ENCODE data around the gene KASH5.

Gene KASH5

GRCh38 chr19:49438261-49438660 lies 50.2 kb downstream of the KASH5 start:
- H3K79me2 ChIP-seq (ENCODE audit: control insufficient read depth, low read length) = no peaks in the 10 kb centered on the region
- H3F3A ChIP-seq (ENCODE audit: control insufficient read depth, insufficient read depth) = no peaks in the 10 kb centered on the region
- no peaks in the 10 kb centered on the region for H3K9me2 ChIP-seq (replicated peaks; ENCODE audit: control insufficient read depth, low read length)
- H3K4me1 ChIP-seq (ENCODE audit: control insufficient read depth, low read length) = peaks cover 21% of the 10 kb centered on the region
- H3K36me3 ChIP-seq (ENCODE audit: control insufficient read depth, low read length) = no peaks in the 10 kb centered on the region
- TF ChIP-seq CTCF (IDR thresholded peaks at IDR 0.05; ENCODE audit: low read depth, low read length, poor library complexity, severe bottlenecking) (no peak), EZH2phosphoT487 (IDR thresholded peaks at IDR 0.05; ENCODE audit: borderline replicate concordance, low read length) (no peak)
- H3K4me2 ChIP-seq (ENCODE audit: low read length) = no peak overlapping the region
- peaks cover 56% of the 10 kb centered on the region for H3K27me3 ChIP-seq (ENCODE audit: control insufficient read depth, low read length)
- no peaks in the 10 kb centered on the region for H3K9me3 ChIP-seq (ENCODE audit: control insufficient read depth, insufficient read depth, low read length)
- no peak overlapping the region for H3K4me3 ChIP-seq (ENCODE audit: low read length)
- H4K20me1 ChIP-seq (ENCODE audit: control insufficient read depth, insufficient read depth, low read depth, low read length) = no peaks in the 10 kb centered on the region
- no peak overlapping the region for H3K27ac ChIP-seq (ENCODE audit: low read depth, low read length)

GRCh38 chr19:49439836-49440235 lies 51.8 kb downstream of the KASH5 start:
- Histone ChIP-seq H3K4me1 (ENCODE audit: control insufficient read depth, low read length) (peaks cover 28% of the 10 kb centered on the region), H3K79me2 (ENCODE audit: control insufficient read depth, low read length) (no peaks in the 10 kb centered on the region), H3K9me2 (replicated peaks; ENCODE audit: control insufficient read depth, low read length) (no peaks in the 10 kb centered on the region), H4K20me1 (ENCODE audit: control insufficient read depth, insufficient read depth, low read depth, low read length) (no peaks in the 10 kb centered on the region), H3K4me2 (ENCODE audit: low read length) (no peak overlapping the region), H3K4me3 (ENCODE audit: low read length) (no peak overlapping the region), H3F3A (ENCODE audit: control insufficient read depth, insufficient read depth) (peaks cover 3% of the 10 kb centered on the region), H3K27ac (ENCODE audit: low read depth, low read length) (no peak overlapping the region), H3K9me3 (ENCODE audit: control insufficient read depth, insufficient read depth, low read length) (no peaks in the 10 kb centered on the region), H3K27me3 (ENCODE audit: control insufficient read depth, low read length) (peaks cover 56% of the 10 kb centered on the region), H3K36me3 (ENCODE audit: control insufficient read depth, low read length) (no peaks in the 10 kb centered on the region)
- TF ChIP-seq EZH2phosphoT487 (IDR thresholded peaks at IDR 0.05; ENCODE audit: borderline replicate concordance, low read length) = no peak
- no peak for TF ChIP-seq CTCF (IDR thresholded peaks at IDR 0.05; ENCODE audit: low read depth, low read length, poor library complexity, severe bottlenecking)

- no peaks in the 10 kb centered on the region for H3K36me3 ChIP-seq (ENCODE audit: control insufficient read depth, low read length)
- TF ChIP-seq EZH2phosphoT487 (IDR thresholded peaks at IDR 0.05; ENCODE audit: borderline replicate concordance, low read length) = peak; percentile 70; the same call in 1 of the 2 replicates
- TF ChIP-seq CTCF (IDR thresholded peaks at IDR 0.05; ENCODE audit: low read depth, low read length, poor library complexity, severe bottlenecking) = no peak
- H3K9me3 ChIP-seq (ENCODE audit: control insufficient read depth, insufficient read depth, low read length) = no peaks in the 10 kb centered on the region
- no peak overlapping the region for H3K4me3 ChIP-seq (ENCODE audit: low read length)
- no peak overlapping the region for H3K4me2 ChIP-seq (ENCODE audit: low read length)
- peaks cover 9% of the 10 kb centered on the region for H3F3A ChIP-seq (ENCODE audit: control insufficient read depth, insufficient read depth)
- H3K9me2 ChIP-seq (replicated peaks; ENCODE audit: control insufficient read depth, low read length) = no peaks in the 10 kb centered on the region
- peaks cover 28% of the 10 kb centered on the region for H3K4me1 ChIP-seq (ENCODE audit: control insufficient read depth, low read length)
- no peak overlapping the region for H3K27ac ChIP-seq (ENCODE audit: low read depth, low read length)
- H4K20me1 ChIP-seq (ENCODE audit: control insufficient read depth, insufficient read depth, low read depth, low read length) = no peaks in the 10 kb centered on the region
- no peaks in the 10 kb centered on the region for H3K79me2 ChIP-seq (ENCODE audit: control insufficient read depth, low read length)
- peaks cover 56% of the 10 kb centered on the region for H3K27me3 ChIP-seq (ENCODE audit: control insufficient read depth, low read length)
Measured at GRCh38 chr19:49440439-49441209, 52.6 kb downstream of the KASH5 start.

Data from DOHH2 (cell line).